Measurements from ENCODE around the gene RNASE8. TPM values are rescaled to one million over a fixed set of nuclear protein-coding genes. Genes with fewer than 3 reads are reported as not detected.

RNASE8 gene
- total RNA-seq, 1 donor from 2014 or later, result not detected

- DNase-seq (no peak), ATAC-seq (ENCODE audit: poor library complexity) (no peak)
- intact Hi-C loops (cut with DNase I), result no loop called here
Observed at GRCh38 chr14:21083565-21084325, 26.1 kb downstream of the RNASE8 start.

GRCh38 chr14:21084396-21084795, 26.8 kb downstream of the RNASE8 start:
- DNase-seq, result no peak
- intact Hi-C loops (cut with DNase I), result no loop called here
- ATAC-seq (ENCODE audit: poor library complexity), result no peak

DNA sequence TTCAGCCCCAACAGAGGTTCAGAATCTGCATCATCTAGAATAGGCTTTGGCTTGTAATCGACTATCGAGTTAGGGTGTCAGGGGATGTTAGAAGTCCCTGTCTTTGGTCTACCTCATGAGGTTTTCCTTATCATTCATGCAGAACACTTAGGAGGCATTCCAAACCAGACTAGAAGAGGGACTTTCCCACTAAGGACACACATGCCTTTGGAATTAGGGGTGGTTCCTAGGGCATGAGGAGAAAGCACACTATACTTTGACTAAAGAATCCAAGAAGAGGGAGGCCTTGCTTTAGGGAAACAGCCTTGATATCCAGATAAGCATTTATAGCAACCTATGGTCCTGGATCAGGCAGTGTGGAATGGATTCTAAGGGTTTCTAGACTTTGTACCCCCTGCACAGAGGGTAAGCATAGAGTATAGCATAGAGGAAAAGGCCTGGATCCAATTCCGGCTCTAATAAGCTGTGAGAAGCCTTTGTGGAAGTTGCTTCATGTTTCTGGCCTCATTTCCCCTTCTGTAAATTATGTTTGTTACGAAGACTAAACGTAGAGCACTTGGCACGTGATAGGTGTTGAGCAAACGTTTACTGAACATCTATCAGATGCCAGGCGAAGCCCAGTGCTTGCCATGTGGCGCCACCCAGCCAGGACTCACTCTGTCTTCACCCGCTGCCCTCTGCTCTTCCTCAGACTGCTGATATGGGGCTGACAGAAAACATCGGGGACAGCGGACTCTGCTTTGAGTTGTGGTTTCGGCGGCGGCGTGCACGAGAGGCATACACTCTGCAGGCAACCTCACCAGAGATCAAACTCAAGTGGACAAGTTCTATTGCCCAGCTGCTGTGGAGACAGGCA, 27.6 kb downstream of the RNASE8 start:
- DNase-seq, result peak; percentile 78
- intact Hi-C loops (cut with DNase I), result no loop called here
- peak; percentile 77 for ATAC-seq (ENCODE audit: poor library complexity)

GRCh38 chr14:21086908-21087293, 29.3 kb downstream of the RNASE8 start:
- ATAC-seq (ENCODE audit: poor library complexity) (no peak), DNase-seq (no peak)
- intact Hi-C loops (cut with DNase I), result no loop called here

DNA sequence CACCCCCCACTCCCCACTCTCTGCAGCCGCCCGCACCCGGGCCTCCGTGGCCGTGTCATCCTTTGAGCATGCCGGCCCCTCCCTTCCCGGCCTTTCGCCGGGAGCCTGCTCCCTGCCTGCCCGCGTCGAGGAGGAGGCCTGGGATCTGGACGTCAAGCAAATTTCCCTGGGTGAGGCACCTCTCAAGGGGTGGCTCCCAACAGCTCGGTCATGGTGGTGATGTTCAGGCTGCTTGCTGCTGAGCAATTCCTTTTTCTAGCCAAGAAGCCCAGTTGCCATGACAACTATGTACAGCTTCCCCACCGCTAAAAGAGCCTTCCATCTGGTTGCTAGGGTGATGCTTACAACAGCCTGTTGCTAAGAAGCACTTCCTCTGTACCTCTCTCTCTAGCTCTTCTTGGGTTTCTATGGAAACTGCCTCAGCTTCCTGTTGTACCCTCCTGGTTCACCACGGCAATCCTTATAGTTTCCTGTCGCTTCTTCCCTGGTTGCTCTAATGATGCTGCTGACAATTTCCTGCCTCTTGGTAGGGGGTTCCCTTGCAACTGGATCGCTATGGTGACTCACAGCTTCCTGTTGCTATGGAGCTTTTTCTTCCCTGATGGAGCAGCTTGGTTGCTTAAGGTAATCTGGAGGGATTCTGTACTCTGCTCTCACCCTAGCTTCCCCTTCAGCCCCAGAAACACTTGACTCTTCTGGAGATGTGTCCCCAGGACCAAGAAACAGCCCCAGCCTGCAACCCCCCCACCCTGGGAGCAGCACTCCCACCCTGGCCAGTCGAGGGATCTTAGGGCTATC, 29.9 kb downstream of the RNASE8 start:
- peak; percentile 61 for DNase-seq
- intact Hi-C loops (cut with DNase I), result no loop called here
- peak; percentile 9 for ATAC-seq (ENCODE audit: poor library complexity)

DNA sequence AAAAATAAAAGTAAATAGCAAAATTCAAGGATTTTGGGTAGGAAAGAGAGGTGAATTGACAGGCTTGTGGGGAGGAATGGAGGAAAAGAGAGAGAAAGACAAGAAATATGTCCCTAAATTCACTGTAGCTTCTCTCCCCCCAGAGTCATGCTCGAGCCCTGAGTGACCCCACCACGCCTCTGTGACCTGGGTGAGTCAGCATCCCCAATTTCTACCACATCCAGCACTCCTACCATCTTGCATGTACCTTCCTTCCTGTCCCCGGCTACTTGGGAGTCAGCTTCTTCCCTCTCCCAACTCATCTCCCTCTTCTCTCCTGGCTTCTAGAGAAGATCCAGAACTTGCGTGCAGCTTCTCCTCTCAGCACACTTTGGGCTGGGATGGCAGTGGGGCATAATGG, 31.1 kb downstream of the RNASE8 start:
- DNase-seq, result no peak
- ATAC-seq (ENCODE audit: poor library complexity), result no peak
- intact Hi-C loops (cut with DNase I), result no loop called here

DNA sequence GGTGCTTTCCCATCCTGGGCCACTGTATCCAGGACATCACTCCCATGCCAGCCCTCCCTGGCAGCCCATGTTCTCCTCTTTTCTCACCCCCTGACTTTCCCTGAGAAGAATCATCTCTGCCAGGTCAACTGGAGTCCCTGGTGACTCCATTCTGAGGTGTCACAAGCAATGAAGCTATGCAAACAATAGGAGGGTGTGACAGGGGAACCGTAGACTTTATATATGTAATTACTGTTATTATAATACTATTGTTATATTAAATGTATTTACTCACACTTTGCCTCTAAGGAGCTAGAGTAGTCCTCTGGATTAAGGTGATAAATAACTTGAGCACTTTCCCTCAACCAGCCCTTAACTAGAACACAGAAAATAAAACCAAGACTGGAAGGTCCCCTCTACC, 31.6 kb downstream of the RNASE8 start:
- intact Hi-C loops (cut with DNase I), result no loop called here
- no peak for ATAC-seq (ENCODE audit: poor library complexity)
- no peak for DNase-seq

- intact Hi-C loops (cut with DNase I), result no loop called here
- ATAC-seq (ENCODE audit: poor library complexity) (no peak), DNase-seq (no peak)
Observed at GRCh38 chr14:21089877-21090193, 32.2 kb downstream of the RNASE8 start.

DNA sequence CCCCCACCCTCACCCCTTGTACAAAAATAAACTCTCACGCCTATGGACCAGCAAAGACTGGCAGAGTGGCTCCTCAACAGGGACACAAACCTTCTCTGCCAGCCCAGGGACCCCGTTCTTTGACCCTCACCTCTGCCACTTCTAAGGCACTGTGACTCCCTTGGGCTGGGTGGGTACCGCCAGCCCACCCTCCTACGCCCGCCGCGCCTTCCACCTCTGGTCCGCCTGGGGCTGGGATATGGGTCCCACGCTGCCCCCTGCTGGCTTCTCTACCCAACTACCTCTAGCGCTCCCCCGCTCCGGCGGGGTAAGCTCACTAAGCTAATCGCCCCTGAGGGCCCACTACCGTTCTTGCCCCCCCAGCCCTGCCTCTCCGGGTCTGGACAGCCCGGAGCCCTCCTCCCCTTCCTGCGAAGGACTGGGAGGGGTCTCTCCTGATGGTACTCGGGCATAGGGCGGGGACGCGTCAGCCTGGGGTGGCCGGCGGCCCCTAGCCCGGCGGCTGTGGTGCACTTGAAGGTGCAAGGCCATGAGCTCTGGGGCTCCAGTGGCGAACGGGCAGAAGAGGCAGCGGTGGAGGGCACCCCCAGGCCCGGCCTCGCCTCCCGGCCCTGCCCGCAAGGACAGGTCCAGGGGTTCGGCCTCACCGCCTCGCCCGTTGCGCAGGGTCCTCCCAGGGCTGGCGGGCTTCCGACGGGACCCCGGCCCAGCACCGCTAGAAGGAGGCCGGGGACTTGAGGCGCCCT, 32.7 kb downstream of the RNASE8 start:
- peak; percentile 70 for DNase-seq
- intact Hi-C loops (cut with DNase I), result no loop called here
- peak; percentile 3 for ATAC-seq (ENCODE audit: poor library complexity)

- ATAC-seq (ENCODE audit: poor library complexity) (no peak), DNase-seq (no peak)
- intact Hi-C loops (cut with DNase I), result no loop called here
Observed at GRCh38 chr14:21090940-21091663, 33.5 kb downstream of the RNASE8 start.

DNA sequence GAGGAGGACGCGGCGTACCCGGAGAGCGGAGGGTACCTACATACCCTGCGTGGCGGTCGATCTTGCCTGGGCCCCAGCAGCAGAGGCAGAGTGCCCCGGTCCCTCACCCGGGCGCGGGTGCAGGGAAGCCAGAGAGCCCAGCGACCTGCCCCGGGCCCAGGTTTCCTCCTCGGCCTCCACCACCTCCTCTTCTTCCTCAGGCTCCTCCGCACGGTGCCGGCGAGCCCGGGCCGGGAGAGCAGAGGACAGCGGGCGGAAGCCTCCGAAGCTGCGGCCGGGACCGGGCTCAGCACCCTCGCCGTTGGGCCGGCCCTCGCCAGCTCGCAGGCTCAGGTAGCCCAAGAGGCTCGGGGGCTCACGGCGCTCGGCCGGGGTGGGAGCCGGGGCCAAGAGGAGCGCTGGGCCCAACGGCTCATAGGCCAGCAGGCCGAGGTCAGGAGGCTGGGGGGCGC, 34.2 kb downstream of the RNASE8 start:
- DNase-seq (no peak), ATAC-seq (ENCODE audit: poor library complexity) (no peak)
- intact Hi-C loops (cut with DNase I), result no loop called here

DNA sequence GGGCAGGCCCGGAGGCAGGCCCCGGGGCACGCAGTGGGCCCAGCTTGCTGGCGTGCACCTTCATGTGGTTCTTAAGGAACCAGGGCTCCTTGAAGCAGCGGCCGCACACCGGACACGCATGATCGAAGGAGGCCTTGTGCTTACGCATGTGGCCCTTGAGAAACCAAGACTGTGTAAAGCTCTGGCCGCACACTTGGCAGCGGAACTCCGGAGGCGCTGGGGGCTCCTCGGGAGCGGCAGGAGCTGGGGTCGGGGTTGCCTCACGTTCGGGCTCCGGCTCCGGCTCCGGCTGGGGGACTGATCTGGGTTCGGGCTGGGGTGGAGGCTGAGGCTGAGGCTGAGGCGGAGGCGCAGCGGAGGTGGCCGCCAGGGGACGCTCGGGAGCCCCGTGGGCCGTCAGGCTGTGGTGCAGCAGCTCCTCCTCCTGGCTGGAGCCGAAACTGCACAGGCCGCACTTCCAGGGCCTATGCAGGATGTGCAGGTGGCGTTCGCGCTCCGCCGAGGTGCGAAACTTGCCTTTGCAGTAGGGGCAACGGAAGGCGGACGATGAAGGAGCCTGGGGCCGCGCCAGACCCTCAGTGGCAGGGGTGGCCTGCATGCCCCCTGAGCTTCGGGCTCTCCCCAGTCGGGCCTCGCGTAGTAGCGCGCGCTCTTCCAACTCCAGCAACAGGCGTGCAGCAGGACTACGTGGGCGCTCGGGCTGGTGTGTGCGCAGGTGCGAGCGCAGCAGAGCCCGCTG, 34.8 kb downstream of the RNASE8 start:
- DNase-seq (peak; percentile 93), ATAC-seq (ENCODE audit: poor library complexity) (peak; percentile 88)
- intact Hi-C loops (cut with DNase I), result no loop called here

DNA sequence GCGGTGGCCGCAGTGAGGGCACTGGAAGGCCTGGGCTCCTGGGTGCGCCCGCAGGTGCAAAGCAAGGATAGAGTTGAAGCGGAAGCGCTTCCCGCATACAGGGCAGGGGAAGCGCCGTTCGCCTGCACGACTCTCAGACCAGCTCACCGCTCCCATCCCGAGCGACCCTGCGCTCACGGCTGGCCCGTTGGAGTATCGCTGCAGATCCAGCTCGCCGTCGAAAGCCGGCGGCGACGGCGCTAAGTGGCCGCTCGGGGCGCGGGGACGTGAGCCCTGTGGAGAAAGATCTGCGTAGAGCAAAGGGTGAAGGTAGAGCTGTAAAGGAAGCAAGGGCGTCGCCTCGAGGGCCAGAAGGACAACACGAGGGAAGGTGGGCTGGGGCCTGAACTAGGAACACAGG, 35.4 kb downstream of the RNASE8 start:
- intact Hi-C loops (cut with DNase I), result no loop called here
- DNase-seq (no peak), ATAC-seq (ENCODE audit: poor library complexity) (no peak)

- intact Hi-C loops (cut with DNase I), result no loop called here
- DNase-seq (no peak), ATAC-seq (ENCODE audit: poor library complexity) (no peak)
Observed at GRCh38 chr14:21093769-21094681, 36.4 kb downstream of the RNASE8 start.

GRCh38 chr14:21095430-21096205, 38.0 kb downstream of the RNASE8 start:
- DNase-seq (no peak), ATAC-seq (ENCODE audit: poor library complexity) (no peak)
- intact Hi-C loops (cut with DNase I), result no loop called here

GRCh38 chr14:21096438-21096837, 38.8 kb downstream of the RNASE8 start:
- intact Hi-C loops (cut with DNase I), result no loop called here
- DNase-seq, result no peak

More at GRCh38 chr14:21096438-21096837, 38.8 kb downstream of the RNASE8 start:
- ATAC-seq (ENCODE audit: poor library complexity), result no peak

Measured in Right ventricle myocardium superior (tissue), 1 donor.